ENCODE results near the gene MEF2C. TPM values are rescaled to one million over a fixed set of nuclear protein-coding genes. Genes with fewer than 3 reads are reported as not detected.

Gene MEF2C
- total RNA-seq, 1 donor from 2014 or later: 0.26 TPM

DNA sequence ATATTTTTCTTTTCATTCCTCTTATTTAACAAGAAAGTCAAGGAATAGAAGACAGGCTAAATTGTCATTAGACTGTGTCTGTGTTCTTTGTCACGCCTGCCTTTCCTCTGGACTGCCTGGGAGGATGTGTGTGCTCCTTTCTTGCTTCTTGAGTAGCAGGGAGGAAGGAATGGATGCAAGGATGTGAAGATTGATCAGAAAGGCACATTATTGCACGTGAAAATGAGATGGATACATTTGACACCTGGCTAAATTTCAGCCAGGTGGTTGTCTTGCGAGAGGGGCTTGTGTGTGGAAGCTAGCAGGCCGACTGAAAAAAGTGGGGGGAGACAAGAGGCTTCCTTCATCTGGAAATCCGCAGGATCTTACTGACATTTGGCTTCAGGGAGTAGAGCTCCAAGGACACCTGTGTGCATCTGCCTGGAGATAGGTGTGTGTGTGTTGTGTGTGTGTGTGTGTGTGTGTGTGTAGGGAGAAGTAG, 200.1 kb downstream of the MEF2C start:
- H3K4me3 Mint-ChIP-seq: peak overlapping the region; percentile 69
- no peaks in the 10 kb centered on the region for H3K36me3 ChIP-seq
- no peaks in the 10 kb centered on the region for H3K36me3 Mint-ChIP-seq
- TF ChIP-seq EZH2phosphoT487 (IDR thresholded peaks at IDR 0.05): no peak
- TF ChIP-seq, protein P1, sequence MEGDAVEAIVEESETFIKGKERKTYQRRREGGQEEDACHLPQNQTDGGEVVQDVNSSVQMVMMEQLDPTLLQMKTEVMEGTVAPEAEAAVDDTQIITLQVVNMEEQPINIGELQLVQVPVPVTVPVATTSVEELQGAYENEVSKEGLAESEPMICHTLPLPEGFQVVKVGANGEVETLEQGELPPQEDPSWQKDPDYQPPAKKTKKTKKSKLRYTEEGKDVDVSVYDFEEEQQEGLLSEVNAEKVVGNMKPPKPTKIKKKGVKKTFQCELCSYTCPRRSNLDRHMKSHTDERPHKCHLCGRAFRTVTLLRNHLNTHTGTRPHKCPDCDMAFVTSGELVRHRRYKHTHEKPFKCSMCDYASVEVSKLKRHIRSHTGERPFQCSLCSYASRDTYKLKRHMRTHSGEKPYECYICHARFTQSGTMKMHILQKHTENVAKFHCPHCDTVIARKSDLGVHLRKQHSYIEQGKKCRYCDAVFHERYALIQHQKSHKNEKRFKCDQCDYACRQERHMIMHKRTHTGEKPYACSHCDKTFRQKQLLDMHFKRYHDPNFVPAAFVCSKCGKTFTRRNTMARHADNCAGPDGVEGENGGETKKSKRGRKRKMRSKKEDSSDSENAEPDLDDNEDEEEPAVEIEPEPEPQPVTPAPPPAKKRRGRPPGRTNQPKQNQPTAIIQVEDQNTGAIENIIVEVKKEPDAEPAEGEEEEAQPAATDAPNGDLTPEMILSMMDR (IDR thresholded peaks at IDR 0.05): no peak
- no peak for TF ChIP-seq EZH2 (IDR thresholded peaks at IDR 0.05)
- no peak overlapping the region for H3K27ac Mint-ChIP-seq
- peaks cover 86% of the 10 kb centered on the region for H3K27me3 Mint-ChIP-seq (ENCODE audit: insufficient read depth, low read depth)
- no peak overlapping the region for H3K4me3 ChIP-seq
- peaks cover 95% of the 10 kb centered on the region for H4K20me1 ChIP-seq (ENCODE audit: low read depth)
- H3K27me3 ChIP-seq: peaks cover 100% of the 10 kb centered on the region
- no peak overlapping the region for H3K4me2 ChIP-seq
- peaks cover 38% of the 10 kb centered on the region for H3K4me1 Mint-ChIP-seq
- no peak overlapping the region for H3K9ac ChIP-seq
- no peak overlapping the region for H3K27ac ChIP-seq
- H3K79me2 ChIP-seq (ENCODE audit: low read depth): no peaks in the 10 kb centered on the region
- peaks cover 6% of the 10 kb centered on the region for H3K4me1 ChIP-seq
- no peaks in the 10 kb centered on the region for H3K9me3 Mint-ChIP-seq
- no peak overlapping the region for H2AFZ ChIP-seq (replicated peaks)
- H3F3A ChIP-seq (ENCODE audit: low read depth): peaks cover 27% of the 10 kb centered on the region
- no peaks in the 10 kb centered on the region for H3K9me3 ChIP-seq (ENCODE audit: low read depth)
- DNase-seq (ENCODE audit: low spot score): no peak

DNA sequence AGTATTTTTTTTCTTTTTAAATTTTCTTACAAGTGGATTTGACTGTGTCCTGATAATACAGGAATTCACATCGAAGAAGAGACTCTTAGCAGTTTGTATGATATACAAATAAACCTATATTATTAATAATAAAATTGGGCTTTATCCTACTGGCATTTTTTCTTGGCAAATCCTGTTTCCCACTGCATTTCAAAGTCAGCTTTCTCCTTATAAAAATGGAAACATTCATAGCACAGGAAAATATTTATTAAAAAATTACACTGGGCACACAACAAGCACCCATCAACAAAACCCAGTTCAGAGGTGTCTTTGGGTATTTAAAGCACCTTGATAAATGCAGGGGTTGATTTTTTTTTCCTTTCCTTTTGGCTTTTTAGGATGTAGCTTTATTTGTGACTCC, 200.9 kb downstream of the MEF2C start:
- Mint-ChIP-seq H3K36me3 (no peaks in the 10 kb centered on the region), H3K27me3 (ENCODE audit: insufficient read depth, low read depth) (peaks cover 86% of the 10 kb centered on the region), H3K9me3 (no peaks in the 10 kb centered on the region), H3K27ac (no peak overlapping the region), H3K4me1 (peaks cover 45% of the 10 kb centered on the region), H3K4me3 (no peak overlapping the region)
- H3K4me1 ChIP-seq: peaks cover 6% of the 10 kb centered on the region
- H3K36me3 ChIP-seq: no peaks in the 10 kb centered on the region
- peaks cover 25% of the 10 kb centered on the region for H3F3A ChIP-seq (ENCODE audit: low read depth)
- H3K9ac ChIP-seq: no peak overlapping the region
- no peak overlapping the region for H3K4me3 ChIP-seq
- H2AFZ ChIP-seq (replicated peaks): no peak overlapping the region
- no peak overlapping the region for H3K27ac ChIP-seq
- no peak overlapping the region for H3K4me2 ChIP-seq
- peaks cover 100% of the 10 kb centered on the region for H3K27me3 ChIP-seq
- DNase-seq (ENCODE audit: low spot score): no peak
- no peaks in the 10 kb centered on the region for H3K79me2 ChIP-seq (ENCODE audit: low read depth)
- H3K9me3 ChIP-seq (ENCODE audit: low read depth): no peaks in the 10 kb centered on the region
- no peak for TF ChIP-seq EZH2phosphoT487 (IDR thresholded peaks at IDR 0.05)
- TF ChIP-seq, protein P1 (IDR thresholded peaks at IDR 0.05): no peak
- TF ChIP-seq EZH2 (IDR thresholded peaks at IDR 0.05): no peak
- peaks cover 95% of the 10 kb centered on the region for H4K20me1 ChIP-seq (ENCODE audit: low read depth)

DNA sequence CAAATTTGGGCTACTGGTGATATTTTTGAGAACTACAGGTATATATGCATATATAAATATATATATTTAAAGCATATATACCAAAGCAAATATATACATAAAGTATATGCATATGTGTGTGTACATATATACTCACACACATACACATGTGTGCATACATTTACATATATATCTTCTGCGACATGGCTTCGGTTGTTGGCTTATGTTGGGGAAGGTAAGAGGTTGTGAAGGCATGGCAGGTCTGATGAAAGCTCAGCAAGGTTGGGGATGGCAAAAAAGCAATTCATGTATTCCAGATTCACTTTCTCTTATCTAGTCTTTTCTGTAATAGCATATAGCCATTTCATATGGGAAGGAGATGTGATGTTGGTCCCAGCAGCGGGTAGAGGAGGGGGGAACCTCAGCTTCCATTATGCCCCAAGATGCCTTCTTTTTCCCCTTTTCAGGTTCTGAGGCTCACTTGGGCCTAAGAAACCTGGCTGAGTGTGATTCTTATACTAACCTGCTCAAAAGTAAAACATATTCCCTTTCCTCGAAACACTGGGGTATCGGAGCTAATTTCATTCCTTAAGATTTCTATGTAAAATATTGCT, 201.7 kb downstream of the MEF2C start:
- no peak overlapping the region for H2AFZ ChIP-seq (replicated peaks)
- peaks cover 84% of the 10 kb centered on the region for H3K27me3 Mint-ChIP-seq (ENCODE audit: insufficient read depth, low read depth)
- no peak overlapping the region for H3K4me3 ChIP-seq
- no peaks in the 10 kb centered on the region for H3K36me3 Mint-ChIP-seq
- no peaks in the 10 kb centered on the region for H3K9me3 Mint-ChIP-seq
- H3K4me3 Mint-ChIP-seq: no peak overlapping the region
- H3F3A ChIP-seq (ENCODE audit: low read depth): peaks cover 30% of the 10 kb centered on the region
- DNase-seq (ENCODE audit: low spot score): no peak
- no peak overlapping the region for H3K27ac Mint-ChIP-seq
- H4K20me1 ChIP-seq (ENCODE audit: low read depth): peaks cover 95% of the 10 kb centered on the region
- TF ChIP-seq, protein P1 (IDR thresholded peaks at IDR 0.05): no peak
- peak; percentile 9 for TF ChIP-seq EZH2 (IDR thresholded peaks at IDR 0.05)
- no peak overlapping the region for H3K9ac ChIP-seq
- H3K4me1 Mint-ChIP-seq: peaks cover 49% of the 10 kb centered on the region
- peaks cover 100% of the 10 kb centered on the region for H3K27me3 ChIP-seq
- no peaks in the 10 kb centered on the region for H3K79me2 ChIP-seq (ENCODE audit: low read depth)
- no peak overlapping the region for H3K4me2 ChIP-seq
- no peaks in the 10 kb centered on the region for H3K9me3 ChIP-seq (ENCODE audit: low read depth)
- peaks cover 6% of the 10 kb centered on the region for H3K4me1 ChIP-seq
- no peak overlapping the region for H3K27ac ChIP-seq
- H3K36me3 ChIP-seq: no peaks in the 10 kb centered on the region
